WERI-Rb-1 (cell line): ENCODE results near the gene UQCRHL.

ENCODE experiments used
- DNase-seq: peaks from one replicate; pipeline ENCODE4 v3.0.0-alpha.2; 2020
- H3K27ac ChIP-seq: fragments of 250-450 bp; sonication (Bioruptor Pico); 2 replicates; pipeline ENCODE4 v1.5.1; 2020; ENCODE audit warnings: mild to moderate bottlenecking, moderate library complexity
- H3K27me3 ChIP-seq: fragments of 250-450 bp; sonication (Bioruptor Pico); 2 replicates; pipeline ENCODE4 v1.5.1; 2021; ENCODE audit warnings: mild to moderate bottlenecking, low read depth, moderate library complexity; ENCODE audit not compliant: insufficient read depth, severe bottlenecking
- H3K36me3 ChIP-seq: fragments of 250-450 bp; sonication (Bioruptor Pico); 2 replicates; pipeline ENCODE4 v1.5.1; 2020; ENCODE audit warnings: mild to moderate bottlenecking, moderate library complexity
- H3K4me3 ChIP-seq: 2 replicates; pipeline ENCODE4 v1.5.1; 2011; ENCODE audit warnings: low read depth, mild to moderate bottlenecking, control low read depth, low read length
- H3K9me3 ChIP-seq: fragments of 250-450 bp; sonication (Bioruptor Pico); 2 replicates; pipeline ENCODE4 v1.5.1; 2021; ENCODE audit warnings: mild to moderate bottlenecking, moderate library complexity; ENCODE audit not compliant: severe bottlenecking
- TF ChIP-seq, protein P1 (sequence below): IDR thresholded peaks from 2 replicates; pipeline ENCODE4 v1.5.1; 2011; ENCODE audit warnings: low read depth, mild to moderate bottlenecking, control low read depth, inconsistent platforms, low read length

The UQCRHL gene

DNA sequence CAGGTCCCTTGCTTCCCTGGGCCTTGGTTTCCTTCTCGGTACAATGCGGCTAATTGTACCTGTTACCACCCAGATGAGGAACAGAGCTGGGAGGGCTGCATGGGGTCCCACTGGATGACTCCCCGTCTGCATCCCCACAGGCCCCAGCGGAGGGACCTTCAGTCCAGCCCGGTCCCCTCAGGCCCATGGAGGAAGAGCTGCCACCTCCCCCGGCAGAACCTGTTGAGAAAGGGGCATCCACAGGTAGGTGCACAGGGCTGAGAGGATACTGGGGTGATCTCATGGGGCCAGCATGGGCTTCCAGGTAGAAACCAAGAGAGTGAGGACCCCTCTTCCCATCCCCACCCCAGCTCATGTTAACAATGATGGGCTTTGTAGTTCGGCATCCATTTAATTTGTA is 39.1 kb downstream of the UQCRHL start:
- no peak for DNase-seq
- H3K4me3 ChIP-seq, result no peak overlapping the region
- TF ChIP-seq, protein P1, sequence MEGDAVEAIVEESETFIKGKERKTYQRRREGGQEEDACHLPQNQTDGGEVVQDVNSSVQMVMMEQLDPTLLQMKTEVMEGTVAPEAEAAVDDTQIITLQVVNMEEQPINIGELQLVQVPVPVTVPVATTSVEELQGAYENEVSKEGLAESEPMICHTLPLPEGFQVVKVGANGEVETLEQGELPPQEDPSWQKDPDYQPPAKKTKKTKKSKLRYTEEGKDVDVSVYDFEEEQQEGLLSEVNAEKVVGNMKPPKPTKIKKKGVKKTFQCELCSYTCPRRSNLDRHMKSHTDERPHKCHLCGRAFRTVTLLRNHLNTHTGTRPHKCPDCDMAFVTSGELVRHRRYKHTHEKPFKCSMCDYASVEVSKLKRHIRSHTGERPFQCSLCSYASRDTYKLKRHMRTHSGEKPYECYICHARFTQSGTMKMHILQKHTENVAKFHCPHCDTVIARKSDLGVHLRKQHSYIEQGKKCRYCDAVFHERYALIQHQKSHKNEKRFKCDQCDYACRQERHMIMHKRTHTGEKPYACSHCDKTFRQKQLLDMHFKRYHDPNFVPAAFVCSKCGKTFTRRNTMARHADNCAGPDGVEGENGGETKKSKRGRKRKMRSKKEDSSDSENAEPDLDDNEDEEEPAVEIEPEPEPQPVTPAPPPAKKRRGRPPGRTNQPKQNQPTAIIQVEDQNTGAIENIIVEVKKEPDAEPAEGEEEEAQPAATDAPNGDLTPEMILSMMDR, result no peak
- H3K27ac ChIP-seq, result no peak overlapping the region
- H3K9me3 ChIP-seq, result no peaks in the 10 kb centered on the region
- H3K36me3 ChIP-seq, result peaks cover 32% of the 10 kb centered on the region
- H3K27me3 ChIP-seq, result no peaks in the 10 kb centered on the region

DNA sequence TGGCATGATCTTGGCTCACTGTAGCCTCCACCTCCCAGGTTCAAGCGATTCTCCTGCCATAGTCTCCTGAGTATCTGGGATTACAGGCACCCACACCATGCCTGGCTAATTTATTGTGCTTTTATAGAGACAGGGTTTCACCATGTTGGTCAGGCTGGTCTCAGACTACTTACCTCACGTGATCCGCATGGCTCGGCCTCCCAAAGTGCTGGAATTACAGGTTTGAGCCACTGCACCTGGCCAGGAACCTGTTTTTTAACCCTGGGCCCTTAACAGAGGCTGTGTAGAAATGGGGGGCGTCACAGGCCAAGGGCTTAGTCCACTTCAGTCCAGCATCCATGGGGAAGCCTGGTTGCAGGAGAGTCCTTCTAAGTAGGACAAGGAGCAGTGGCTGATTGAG is 39.5 kb downstream of the UQCRHL start:
- TF ChIP-seq, protein P1, result no peak
- Histone ChIP-seq H3K9me3 (no peaks in the 10 kb centered on the region), H3K27me3 (no peaks in the 10 kb centered on the region), H3K36me3 (peaks cover 31% of the 10 kb centered on the region), H3K4me3 (no peak overlapping the region), H3K27ac (no peak overlapping the region)
- no peak for DNase-seq

DNA sequence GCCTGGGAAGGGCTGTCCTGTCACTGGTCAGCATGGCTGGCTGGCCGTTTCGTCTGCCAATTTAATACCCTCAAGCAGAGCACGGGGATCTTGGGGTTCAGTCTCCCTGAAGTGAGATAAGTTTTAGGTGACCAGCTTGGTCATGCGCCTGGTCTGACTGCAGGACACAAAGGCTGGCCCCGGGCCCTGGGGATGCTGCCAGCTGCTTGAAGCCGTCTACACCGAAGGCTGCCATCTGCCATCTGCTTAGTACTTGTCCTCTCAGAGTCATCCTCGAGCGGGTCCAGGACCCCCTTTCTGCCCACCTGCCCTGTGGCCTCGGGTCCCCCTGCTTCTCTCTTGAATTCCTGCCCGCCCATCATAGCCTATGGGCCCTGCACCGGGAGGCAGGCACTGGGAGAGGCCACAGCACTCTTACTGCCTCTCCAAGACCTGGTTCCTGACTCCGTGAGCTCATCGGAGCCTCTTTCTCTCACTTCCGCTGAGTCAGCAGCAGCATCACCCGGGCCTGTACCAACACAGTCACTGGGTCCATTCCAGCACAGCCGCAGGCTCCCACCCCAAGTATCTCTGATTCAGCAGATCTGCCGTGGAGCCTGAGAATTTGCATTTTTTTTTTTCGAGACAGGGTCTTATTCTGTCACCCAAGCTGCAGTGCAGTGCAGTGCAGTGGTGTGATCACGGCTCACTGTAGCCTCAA is 41.8 kb downstream of the UQCRHL start:
- H3K27ac ChIP-seq, result no peak overlapping the region
- no peaks in the 10 kb centered on the region for H3K9me3 ChIP-seq
- DNase-seq, result no peak
- H3K27me3 ChIP-seq, result no peaks in the 10 kb centered on the region
- H3K4me3 ChIP-seq, result no peak overlapping the region
- TF ChIP-seq, protein P1, result no peak
- H3K36me3 ChIP-seq, result peaks cover 20% of the 10 kb centered on the region

DNA sequence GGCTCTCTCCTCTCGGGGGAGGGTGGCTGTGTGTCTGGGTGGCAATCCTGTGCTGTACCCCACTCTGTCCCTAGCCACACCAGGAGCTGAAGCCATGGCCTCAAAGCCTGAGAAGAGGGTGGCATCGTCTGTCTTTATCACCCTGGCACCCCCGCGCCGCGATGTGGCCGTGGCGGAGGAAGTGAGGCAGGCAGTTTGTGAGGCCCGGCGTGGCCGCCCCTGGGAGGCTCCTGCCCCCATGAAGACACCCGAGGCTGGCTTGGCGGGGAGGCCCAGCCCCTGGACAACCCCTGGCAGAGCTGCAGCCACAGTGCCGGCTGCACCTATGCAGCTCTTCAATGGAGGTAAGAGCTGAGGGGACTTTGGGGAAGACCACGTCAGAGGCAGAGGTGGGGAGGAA is 42.6 kb downstream of the UQCRHL start:
- TF ChIP-seq, protein P1, result no peak
- Histone ChIP-seq H3K36me3 (peaks cover 15% of the 10 kb centered on the region), H3K9me3 (no peaks in the 10 kb centered on the region), H3K27me3 (no peaks in the 10 kb centered on the region), H3K4me3 (no peak overlapping the region), H3K27ac (no peak overlapping the region)
- DNase-seq, result no peak

DNA sequence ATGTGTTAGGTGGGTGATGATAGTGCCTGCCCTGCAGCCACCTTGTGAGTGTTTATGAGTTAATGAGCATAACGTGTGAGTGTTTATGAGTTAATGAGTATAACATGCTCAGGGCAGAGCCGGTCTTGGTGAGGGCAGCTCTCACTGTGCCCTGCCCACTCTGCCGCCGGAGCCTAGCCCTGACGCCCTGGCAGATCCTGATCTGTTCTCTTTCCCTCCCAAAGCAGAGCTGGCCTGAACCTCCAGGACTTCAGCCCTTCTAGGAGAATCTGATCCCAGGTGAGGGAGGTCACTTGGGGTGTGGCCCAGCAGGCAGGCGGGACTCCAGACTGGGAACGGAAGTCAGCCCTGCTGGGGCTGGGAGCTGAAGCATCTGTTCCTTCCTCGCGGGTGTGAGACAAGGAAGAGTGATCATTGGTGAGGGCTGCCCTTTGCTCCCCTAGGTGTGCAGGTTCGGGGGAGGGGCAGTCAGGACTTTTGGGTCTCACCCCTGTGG is 43.1 kb downstream of the UQCRHL start:
- Histone ChIP-seq H3K27ac (no peak overlapping the region), H3K4me3 (no peak overlapping the region), H3K27me3 (no peaks in the 10 kb centered on the region), H3K9me3 (no peaks in the 10 kb centered on the region), H3K36me3 (peaks cover 15% of the 10 kb centered on the region)
- TF ChIP-seq, protein P1, result no peak
- peak; percentile 67 for DNase-seq

DNA sequence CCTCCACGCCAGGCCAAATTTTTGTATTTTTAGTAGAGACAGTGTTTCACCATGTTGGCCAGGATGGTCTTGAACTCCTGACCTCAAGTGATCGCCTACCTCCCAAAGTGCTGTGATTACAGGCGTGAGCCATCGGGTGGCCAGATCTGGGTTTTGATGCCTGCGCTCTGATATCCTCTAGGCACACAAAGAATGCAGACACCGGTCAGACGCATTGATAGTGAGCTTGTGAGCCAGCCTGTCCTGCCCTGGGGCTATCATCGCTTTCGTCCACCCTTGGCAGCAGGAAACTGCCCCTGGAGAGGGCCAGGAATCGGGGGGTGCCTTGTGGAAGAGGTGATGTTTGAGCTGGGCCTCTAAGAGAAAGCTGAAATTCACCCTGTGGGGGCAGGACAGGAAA is 44.9 kb downstream of the UQCRHL start:
- no peaks in the 10 kb centered on the region for H3K27me3 ChIP-seq
- TF ChIP-seq, protein P1, result no peak
- DNase-seq, result no peak
- no peaks in the 10 kb centered on the region for H3K9me3 ChIP-seq
- H3K36me3 ChIP-seq, result peaks cover 12% of the 10 kb centered on the region
- no peak overlapping the region for H3K27ac ChIP-seq
- H3K4me3 ChIP-seq, result no peak overlapping the region
